GM12892 (cell line): ENCODE data around the gene LIN9.

ENCODE experiments used
- POLR2A ChIP-seq: IDR thresholded peaks from 2 replicates; pipeline ENCODE4 v1.6.1; 2011; ENCODE audit warnings: low read depth, low read length, control low read depth
- POLR2AphosphoS5 ChIP-seq: IDR thresholded peaks from 2 replicates; pipeline ENCODE4 v1.6.1; 2011; ENCODE audit warnings: low read depth, low read length, control low read depth
- TAF1 ChIP-seq: IDR thresholded peaks from 2 replicates; pipeline ENCODE4 v1.6.1; 2011; ENCODE audit warnings: low read depth, mild to moderate bottlenecking, control low read depth, low read length, borderline replicate concordance

GRCh38 chr1:226305184-226305583 lies 3.8 kb downstream of the LIN9 start:
- TF ChIP-seq POLR2A (no peak), TAF1 (no peak), POLR2AphosphoS5 (no peak)
